ENCODE data around the gene AGT.

- no peak for TF ChIP-seq EZH2 (IDR thresholded peaks at IDR 0.05; ENCODE audit: low read depth, unreplicated experiment)
- no peak for TF ChIP-seq CTCF (conservative IDR thresholded peaks at IDR 0.05; ENCODE audit: low read depth in 2 of 2)
- TF ChIP-seq ZNF114 (CRISPR knock-in tag; IDR thresholded peaks at IDR 0.05), result no peak
- TF ChIP-seq JUNB (IDR thresholded peaks at IDR 0.05; ENCODE audit: unreplicated experiment), result no peak
- TF ChIP-seq ZNF331 (CRISPR knock-in tag; IDR thresholded peaks at IDR 0.05; ENCODE audit: low read depth), result no peak
These were observed 33.3 kb upstream of the AGT start, which contains the start of gene CAPN9 for GRCh38 chr1:230747127-230747730.
